Measurements from ENCODE around the gene PCGF1. TPM values are rescaled to one million over a fixed set of nuclear protein-coding genes. Genes with fewer than 3 reads are reported as not detected.

The PCGF1 gene
- 25.5 TPM for polyA plus RNA-seq
- long read RNA-seq, donor 1, partial matches to known transcripts: 0 of 2 reads
- long read RNA-seq, donor 1, other reads (novel, unspliced or antisense): 0 of 2 reads
- long read RNA-seq, donor 2, partial matches to known transcripts: 0 of 3 reads
- long read RNA-seq, donor 2, other reads (novel, unspliced or antisense): 0 of 3 reads
- long read RNA-seq, donor 3: 0 reads
- long read RNA-seq, donor 4, partial matches to known transcripts: 0 of 2 reads
- long read RNA-seq, donor 4, other reads (novel, unspliced or antisense): 0 of 2 reads
- long read RNA-seq, donor 5, partial matches to known transcripts: 0 of 3 reads
- long read RNA-seq, donor 5, other reads (novel, unspliced or antisense): 0 of 3 reads
- long read RNA-seq, donor 6, partial matches to known transcripts: 0 of 4 reads
- long read RNA-seq, donor 6, other reads (novel, unspliced or antisense): 0 of 4 reads
- long read RNA-seq, donor 7, partial matches to known transcripts: 0 of 3 reads
- long read RNA-seq, donor 7, other reads (novel, unspliced or antisense): 0 of 3 reads
- long read RNA-seq, donor 8, partial matches to known transcripts: 0 of 5 reads
- long read RNA-seq, donor 8, other reads (novel, unspliced or antisense): 0 of 5 reads
- long read RNA-seq, donor 9, transcript PCGF1-201 (9 exons, 1,792 nt): major isoform, 5 of 6 reads
- long read RNA-seq, donor 9, partial matches to known transcripts: 0 of 6 reads
- long read RNA-seq, donor 9, other reads (novel, unspliced or antisense): 0 of 6 reads
- long read RNA-seq, donor 10, partial matches to known transcripts: 0 of 6 reads
- long read RNA-seq, donor 10, other reads (novel, unspliced or antisense): 0 of 6 reads
- long read RNA-seq, donor 11, partial matches to known transcripts: 0 of 5 reads
- long read RNA-seq, donor 11, other reads (novel, unspliced or antisense): 0 of 5 reads

GRCh38 chr2:74507145-74507925, at the start of gene PCGF1:
Gene PCGF1, minus strand, starts transcription at chr2:74507695. Its CDS starts 27 bp downstream, at chr2:74507668.
- H3K4me1 ChIP-seq (ENCODE audit: control insufficient read depth, insufficient read depth, low read length): peaks cover 29% of the 10 kb centered on the region
- WGBS (ENCODE audit: insufficient coverage, low lambda C conversion rate): no CpG with 5 or more reads among the region's 56 CpGs
- peak within 1 kb of the TSS; percentile 79 for H3K4me3 ChIP-seq (ENCODE audit: low read length)
- peak within 1 kb of the TSS; percentile 91 for H3K27ac ChIP-seq (ENCODE audit: low read length)
- H3K36me3 ChIP-seq (ENCODE audit: control insufficient read depth, insufficient read depth, low read length): peaks cover 16% of the 10 kb centered on the region
- DNase-seq: peak; percentile 98
- peaks cover 47% of the 10 kb centered on the region for H3K27me3 ChIP-seq (ENCODE audit: control insufficient read depth, insufficient read depth, low read length)
- H3K9me3 ChIP-seq (ENCODE audit: control insufficient read depth, low read depth, low read length): peaks cover 3% of the 10 kb centered on the region

GRCh38 chr2:74556831-74557370, 49.4 kb upstream of the PCGF1 start:
- no peaks in the 10 kb centered on the region for H3K36me3 ChIP-seq (ENCODE audit: control insufficient read depth, insufficient read depth, low read length)
- H3K27me3 ChIP-seq (ENCODE audit: control insufficient read depth, insufficient read depth, low read length): peaks cover 95% of the 10 kb centered on the region
- H3K4me3 ChIP-seq (ENCODE audit: low read length): no peak overlapping the region
- 100% methylated on average over 1 of the region's 6 CpGs for WGBS (ENCODE audit: insufficient coverage, low lambda C conversion rate)
- no peak for DNase-seq
- H3K9me3 ChIP-seq (ENCODE audit: control insufficient read depth, low read depth, low read length): peaks cover 10% of the 10 kb centered on the region
- H3K4me1 ChIP-seq (ENCODE audit: control insufficient read depth, insufficient read depth, low read length): no peaks in the 10 kb centered on the region
- no peak overlapping the region for H3K27ac ChIP-seq (ENCODE audit: low read length)

- Histone ChIP-seq H3K36me3 (ENCODE audit: control insufficient read depth, insufficient read depth, low read length) (no peaks in the 10 kb centered on the region), H3K27me3 (ENCODE audit: control insufficient read depth, insufficient read depth, low read length) (peaks cover 94% of the 10 kb centered on the region), H3K4me1 (ENCODE audit: control insufficient read depth, insufficient read depth, low read length) (no peaks in the 10 kb centered on the region), H3K4me3 (ENCODE audit: low read length) (no peak overlapping the region), H3K27ac (ENCODE audit: low read length) (no peak overlapping the region), H3K9me3 (ENCODE audit: control insufficient read depth, low read depth, low read length) (peaks cover 10% of the 10 kb centered on the region)
- no peak for DNase-seq
- WGBS (ENCODE audit: insufficient coverage, low lambda C conversion rate): no CpG with 5 or more reads among the region's 14 CpGs
Measured at GRCh38 chr2:74556159-74556558, 48.7 kb upstream of the PCGF1 start.

- H3K4me1 ChIP-seq (ENCODE audit: control insufficient read depth, insufficient read depth, low read length): no peaks in the 10 kb centered on the region
Measured at GRCh38 chr2:74555610-74556103, 48.2 kb upstream of the PCGF1 start.

GRCh38 chr2:74554820-74555531, 47.5 kb upstream of the PCGF1 start:
- peak in 1 of 2 donors; percentile 68 for DNase-seq
- peak overlapping the region; percentile 82 for H3K4me3 ChIP-seq (ENCODE audit: low read length)
- peaks cover under 1% of the 10 kb centered on the region for H3K4me1 ChIP-seq (ENCODE audit: control insufficient read depth, insufficient read depth, low read length)
- no peaks in the 10 kb centered on the region for H3K36me3 ChIP-seq (ENCODE audit: control insufficient read depth, insufficient read depth, low read length)
- peaks cover 10% of the 10 kb centered on the region for H3K9me3 ChIP-seq (ENCODE audit: control insufficient read depth, low read depth, low read length)
- H3K27ac ChIP-seq (ENCODE audit: low read length): peak overlapping the region; percentile 28
- WGBS (ENCODE audit: insufficient coverage, low lambda C conversion rate): no CpG with 5 or more reads among the region's 58 CpGs
- H3K27me3 ChIP-seq (ENCODE audit: control insufficient read depth, insufficient read depth, low read length): peaks cover 96% of the 10 kb centered on the region

More at GRCh38 chr2:74555610-74556103, 48.2 kb upstream of the PCGF1 start:
- Histone ChIP-seq H3K27me3 (ENCODE audit: control insufficient read depth, insufficient read depth, low read length) (peaks cover 96% of the 10 kb centered on the region), H3K4me3 (ENCODE audit: low read length) (peak overlapping the region; percentile 82), H3K36me3 (ENCODE audit: control insufficient read depth, insufficient read depth, low read length) (no peaks in the 10 kb centered on the region), H3K9me3 (ENCODE audit: control insufficient read depth, low read depth, low read length) (peaks cover 10% of the 10 kb centered on the region), H3K27ac (ENCODE audit: low read length) (no peak overlapping the region)
- DNase-seq: no peak
- no CpG with 5 or more reads among the region's 17 CpGs for WGBS (ENCODE audit: insufficient coverage, low lambda C conversion rate)

- H3K27me3 ChIP-seq (ENCODE audit: control insufficient read depth, insufficient read depth, low read length): peaks cover 96% of the 10 kb centered on the region
- H3K4me3 ChIP-seq (ENCODE audit: low read length): peak within 1 kb of the TSS; percentile 82
- H3K36me3 ChIP-seq (ENCODE audit: control insufficient read depth, insufficient read depth, low read length): no peaks in the 10 kb centered on the region
- peaks cover 9% of the 10 kb centered on the region for H3K4me1 ChIP-seq (ENCODE audit: control insufficient read depth, insufficient read depth, low read length)
- peak; percentile 66 to 78 for DNase-seq
- peaks cover 15% of the 10 kb centered on the region for H3K9me3 ChIP-seq (ENCODE audit: control insufficient read depth, low read depth, low read length)
- WGBS (ENCODE audit: insufficient coverage, low lambda C conversion rate): no CpG with 5 or more reads among the region's 73 CpGs
- peak within 1 kb of the TSS; percentile 45 for H3K27ac ChIP-seq (ENCODE audit: low read length)
Measured at GRCh38 chr2:74553892-74554819, 46.7 kb upstream of the PCGF1 start, which contains the start of the genes DOK1 and LOXL3. Gene DOK1, plus strand, starts transcription at chr2:74554720. Its CDS starts 35 bp downstream, at chr2:74554755. Gene LOXL3, minus strand, starts transcription at chr2:74553942. Its CDS starts 1,308 bp downstream, at chr2:74552634.

GRCh38 chr2:74552914-74553811, 45.7 kb upstream of the PCGF1 start:
- H3K27me3 ChIP-seq (ENCODE audit: control insufficient read depth, insufficient read depth, low read length): peaks cover 92% of the 10 kb centered on the region
- H3K27ac ChIP-seq (ENCODE audit: low read length): no peak overlapping the region
- no peaks in the 10 kb centered on the region for H3K36me3 ChIP-seq (ENCODE audit: control insufficient read depth, insufficient read depth, low read length)
- peak overlapping the region; percentile 82 for H3K4me3 ChIP-seq (ENCODE audit: low read length)
- 67% methylated on average over 1 of the region's 27 CpGs for WGBS (ENCODE audit: insufficient coverage, low lambda C conversion rate)
- peaks cover 15% of the 10 kb centered on the region for H3K9me3 ChIP-seq (ENCODE audit: control insufficient read depth, low read depth, low read length)
- H3K4me1 ChIP-seq (ENCODE audit: control insufficient read depth, insufficient read depth, low read length): peaks cover 14% of the 10 kb centered on the region
- peak in 1 of 2 donors; percentile 40 for DNase-seq
